GM18517 (cell line): ENCODE data around the gene NTRK2.

Source experiments
- ATAC-seq: cut with Tn5 transposase; IDR thresholded peaks from one replicate; pipeline ENCODE4 v1.9.1; 2021; ENCODE audit warnings: mild to moderate bottlenecking, moderate library complexity; ENCODE audit not compliant: unreplicated experiment

Gene NTRK2

DNA sequence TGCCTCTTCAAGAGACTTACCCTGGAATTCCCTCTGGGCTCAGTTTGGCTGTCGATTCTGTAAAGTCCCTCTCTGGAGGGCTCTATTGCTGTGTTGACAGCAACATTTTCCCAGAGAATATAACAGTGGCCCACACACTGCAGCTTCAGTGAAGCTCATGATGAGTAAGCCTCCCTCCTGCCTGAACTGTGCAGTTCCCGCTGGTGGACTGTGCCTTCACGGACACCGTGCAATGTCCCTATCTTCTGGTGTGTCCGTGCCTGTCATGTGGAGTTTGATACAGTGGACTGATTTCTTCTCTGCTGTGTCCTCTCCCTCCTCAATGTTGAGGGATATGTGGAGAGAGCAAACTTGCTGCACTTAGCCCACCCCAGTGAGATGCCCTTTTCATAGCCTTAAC, 109.0 kb downstream of the NTRK2 start:
- ATAC-seq, result no peak

DNA sequence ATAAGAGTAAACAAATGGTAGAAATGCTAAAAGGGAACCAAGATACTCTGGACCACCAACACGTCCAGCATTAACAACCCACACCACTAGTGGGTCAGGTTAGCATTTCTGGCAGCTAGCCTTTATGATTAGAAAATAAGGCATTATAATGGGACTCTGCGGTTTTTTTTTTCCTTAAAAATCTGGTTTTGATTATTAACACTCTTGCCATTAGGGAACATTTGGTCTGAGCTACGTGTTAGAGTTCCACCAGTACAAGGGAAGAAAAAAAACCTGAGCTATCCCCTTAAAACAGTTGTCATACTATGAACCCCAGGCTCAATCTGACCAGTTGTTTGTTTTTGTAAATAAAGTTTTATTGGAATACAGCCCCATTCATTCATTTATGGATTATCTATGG, 110.4 kb downstream of the NTRK2 start:
- ATAC-seq, result no peak

DNA sequence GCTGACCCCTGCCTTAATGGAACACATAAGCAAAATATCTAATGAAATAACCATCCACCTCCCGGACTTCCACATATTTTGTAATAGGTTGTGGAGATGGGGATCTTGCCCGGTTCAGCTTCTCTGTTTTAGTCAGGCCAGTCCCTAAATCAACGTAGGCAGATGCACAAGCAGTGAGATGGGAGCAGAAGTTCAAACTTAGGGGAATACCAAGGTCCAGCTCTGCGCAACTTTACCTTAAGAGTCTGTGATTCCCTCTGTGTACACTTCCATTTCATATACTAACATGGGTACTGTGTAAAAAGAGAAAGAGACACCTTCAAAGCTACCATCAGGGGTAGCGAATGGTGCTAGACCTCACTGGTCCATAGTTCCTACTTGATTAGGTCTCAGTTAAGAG, 110.9 kb downstream of the NTRK2 start:
- no peak for ATAC-seq

DNA sequence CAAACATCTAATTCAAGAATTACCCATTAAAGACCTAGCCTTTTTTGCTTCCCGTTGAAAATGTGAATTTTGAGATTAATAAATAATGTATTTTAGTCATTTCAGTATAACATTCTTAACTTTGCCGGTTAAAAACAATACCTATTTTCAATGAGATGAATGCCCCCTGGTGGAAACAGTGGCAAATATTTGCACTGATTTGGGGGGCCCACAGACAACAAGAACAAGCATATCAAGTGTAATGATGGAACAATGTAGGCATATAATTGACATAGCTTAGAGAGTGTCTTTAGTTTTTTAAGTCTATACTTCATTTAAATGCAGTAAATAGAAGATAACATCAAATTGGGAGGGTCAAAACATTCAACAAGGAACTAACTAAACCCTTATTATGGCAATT, 111.9 kb downstream of the NTRK2 start:
- ATAC-seq, result no peak

DNA sequence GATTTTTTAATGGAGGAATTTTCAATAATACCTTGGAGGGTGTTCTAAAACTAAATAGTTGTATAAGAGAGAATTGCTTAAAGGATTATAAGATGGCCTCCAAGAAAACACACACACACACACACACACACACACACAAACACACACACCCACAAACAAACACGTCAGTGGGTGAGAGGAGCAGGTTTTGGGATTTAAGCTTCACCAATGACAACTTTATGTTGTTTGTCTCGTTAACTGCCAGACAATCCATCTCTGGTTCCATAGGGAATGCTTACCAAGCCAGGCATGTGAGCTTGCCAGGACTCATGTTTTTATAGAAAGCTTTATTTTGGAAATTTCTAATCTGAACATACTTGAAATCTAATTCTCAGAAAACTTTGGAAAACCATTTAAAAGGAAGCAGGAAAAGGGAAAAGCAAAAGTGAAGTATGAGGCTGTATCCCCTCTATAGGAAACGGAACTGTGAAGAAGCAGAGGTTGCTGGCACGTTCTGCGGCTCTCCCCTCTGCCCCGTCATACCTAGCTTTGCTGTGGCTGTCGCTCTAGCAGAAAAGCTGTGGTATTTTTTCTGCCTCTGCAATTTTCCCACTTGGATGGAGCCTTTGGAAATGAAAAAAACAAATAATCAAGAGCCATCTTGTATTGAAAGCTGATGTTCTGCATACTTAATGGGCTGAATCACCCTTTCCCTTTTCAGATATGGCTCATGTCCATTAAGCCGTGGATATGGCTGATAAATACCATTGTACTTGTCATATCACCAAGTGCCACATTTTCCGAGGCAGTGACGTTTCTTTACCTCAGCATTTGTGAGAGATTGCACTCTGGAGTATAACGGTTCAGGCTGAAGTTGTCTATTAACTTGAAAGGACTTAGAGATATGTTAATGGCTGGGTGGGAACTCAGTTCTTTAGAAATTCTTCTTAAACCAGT, 112.7 kb downstream of the NTRK2 start:
- no peak for ATAC-seq

DNA sequence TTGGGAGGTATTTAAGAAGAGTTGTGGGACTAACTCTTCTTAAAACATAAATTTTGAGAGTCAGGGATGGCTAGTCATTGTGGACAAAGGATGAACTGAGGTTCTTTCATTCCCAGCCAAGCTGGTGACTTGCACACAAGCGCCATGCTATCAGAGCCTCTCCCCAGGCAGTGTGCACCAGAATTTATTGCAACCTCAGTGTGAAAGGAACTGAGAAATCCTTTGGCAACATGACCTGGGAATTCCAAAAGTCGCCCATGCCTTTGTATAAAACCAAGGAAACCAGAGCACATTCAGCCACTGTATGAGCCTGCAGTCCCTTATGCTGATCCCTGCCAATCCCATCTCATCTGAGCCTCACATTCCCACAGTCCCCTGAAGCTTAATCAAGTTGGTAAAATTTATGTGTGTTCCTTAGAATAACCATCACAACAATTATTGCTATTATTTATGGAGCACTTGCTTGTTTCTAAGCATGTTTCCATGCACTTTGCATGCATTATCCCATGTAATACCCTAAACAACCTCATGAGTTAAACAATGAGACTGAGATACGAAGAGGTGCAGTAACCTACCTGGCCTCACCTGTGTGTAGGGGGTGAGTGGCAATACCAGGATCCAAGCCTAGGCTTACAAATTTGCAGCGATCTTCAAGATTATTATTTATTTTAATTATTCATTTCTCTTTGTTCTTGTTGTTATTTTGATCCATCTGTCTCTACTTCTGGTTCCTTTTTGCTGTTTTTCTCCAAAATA, 116.4 kb downstream of the NTRK2 start:
- no peak for ATAC-seq

DNA sequence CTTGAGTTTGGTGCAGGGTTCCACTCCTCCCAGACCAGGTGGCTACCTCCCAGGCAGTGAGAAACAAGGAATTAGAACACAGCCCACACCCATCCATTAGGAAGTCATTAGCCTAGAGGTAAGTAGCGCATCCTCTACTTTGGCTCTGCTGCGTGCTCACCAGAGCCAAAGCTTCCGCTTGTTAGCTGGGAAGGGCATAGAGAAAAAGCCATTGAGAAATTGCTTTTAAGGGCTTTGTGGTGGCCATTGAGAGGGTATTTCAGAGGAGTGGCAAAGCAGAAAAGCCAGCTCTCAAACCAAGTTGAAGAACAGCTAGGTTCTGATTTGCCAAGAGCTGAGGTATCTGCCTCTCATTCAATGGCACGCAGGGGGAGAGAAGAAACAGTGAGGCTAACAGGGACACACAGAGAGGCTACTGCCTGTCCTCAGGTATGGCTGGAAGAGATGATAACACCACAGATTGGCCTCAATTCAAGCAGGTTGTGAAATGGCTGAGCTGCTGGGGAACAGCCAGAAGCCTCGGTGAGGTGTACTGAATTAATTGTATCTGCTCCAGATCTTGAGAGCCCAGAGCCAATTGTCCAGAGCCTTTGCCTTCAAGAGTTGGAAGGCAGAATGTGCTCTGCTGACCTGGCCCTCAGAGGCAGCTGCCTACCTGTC, 119.4 kb downstream of the NTRK2 start:
- ATAC-seq, result no peak

DNA sequence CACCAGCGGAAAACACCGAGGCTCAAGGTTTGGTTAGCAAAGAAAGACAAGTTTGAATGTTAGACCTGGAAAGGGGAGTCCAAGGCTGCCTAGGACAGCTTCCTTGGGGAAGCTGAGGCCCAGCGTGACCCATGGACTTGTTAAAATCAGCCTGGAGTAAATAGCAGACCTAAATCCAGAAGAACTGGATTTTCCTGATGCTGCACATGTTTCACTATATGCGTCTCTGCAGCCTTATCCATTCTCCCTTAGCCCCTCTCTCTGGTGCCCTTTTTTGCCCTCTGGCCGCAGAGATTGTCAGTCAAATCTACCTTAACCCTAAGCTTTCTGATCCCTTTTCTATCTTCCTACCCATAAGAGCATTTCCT, 119.9 kb downstream of the NTRK2 start:
- ATAC-seq, result no peak

DNA sequence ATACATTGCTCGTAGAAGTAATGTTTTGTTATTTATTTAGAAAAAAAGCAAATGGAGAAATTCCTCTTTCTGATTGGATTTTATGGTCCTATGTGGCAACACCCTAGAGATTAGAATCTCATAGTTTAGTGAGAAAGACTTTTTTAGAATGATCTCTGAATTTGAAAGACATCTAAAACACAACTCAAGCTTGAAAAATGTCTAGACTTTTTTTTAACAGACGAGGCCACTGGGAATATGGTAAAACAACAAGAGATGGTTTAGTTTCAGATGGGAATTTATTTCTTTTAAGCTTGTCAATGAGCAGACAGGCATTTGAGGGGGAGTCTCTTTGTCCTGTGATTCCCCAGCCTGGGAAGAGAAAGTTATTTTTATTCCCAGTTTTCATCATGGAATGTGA, 122.1 kb downstream of the NTRK2 start:
- no peak for ATAC-seq

DNA sequence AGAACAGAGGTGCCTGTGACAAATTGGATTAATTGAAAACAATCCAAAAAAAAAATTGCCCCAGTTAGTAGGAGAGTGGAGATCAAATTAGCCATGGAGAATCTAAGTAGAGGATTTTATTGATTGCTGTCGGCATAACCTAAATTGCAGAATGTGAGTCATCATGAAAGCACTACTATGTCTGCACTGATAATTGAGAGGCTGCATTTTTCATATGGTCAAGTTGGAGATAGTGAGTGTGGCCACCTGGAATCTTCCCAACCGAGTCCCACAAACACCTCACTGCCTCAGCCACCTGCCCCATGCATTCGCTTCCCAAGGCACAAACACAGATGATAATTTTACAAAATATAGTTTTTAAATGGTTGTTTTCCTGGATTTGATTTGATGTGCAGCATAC, 123.7 kb downstream of the NTRK2 start:
- ATAC-seq, result no peak

DNA sequence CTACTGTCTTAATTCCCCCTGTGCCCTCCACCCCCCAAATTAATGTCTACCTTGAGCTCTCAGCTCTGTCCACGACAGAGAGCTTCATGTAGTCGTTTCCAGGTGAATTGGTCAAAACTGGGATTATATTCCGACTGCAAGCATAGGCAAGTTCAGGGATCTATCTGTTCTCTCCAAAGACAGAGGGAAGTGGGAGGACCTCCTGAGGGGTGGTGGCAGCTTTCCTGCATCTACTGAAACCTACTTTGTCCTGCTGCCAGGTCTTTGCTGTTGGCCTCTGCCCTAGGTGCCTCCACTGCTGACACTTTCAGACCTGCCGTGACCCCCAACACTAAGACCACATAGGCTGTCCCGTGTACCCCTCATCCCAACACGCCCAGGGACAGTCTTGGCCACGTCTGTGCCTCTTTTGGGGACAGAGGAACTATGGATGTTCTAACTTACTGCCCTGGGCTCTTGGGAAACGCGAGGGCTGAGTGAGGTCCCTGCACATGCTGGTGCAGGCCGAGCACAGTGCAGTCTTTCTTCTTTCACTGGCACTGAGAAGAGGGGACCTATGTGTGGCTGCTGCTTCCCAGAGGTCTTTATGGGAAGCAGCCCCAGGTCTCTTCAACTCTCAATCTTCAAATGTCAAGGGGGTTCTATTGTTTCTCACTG, 125.6 kb downstream of the NTRK2 start:
- no peak for ATAC-seq

DNA sequence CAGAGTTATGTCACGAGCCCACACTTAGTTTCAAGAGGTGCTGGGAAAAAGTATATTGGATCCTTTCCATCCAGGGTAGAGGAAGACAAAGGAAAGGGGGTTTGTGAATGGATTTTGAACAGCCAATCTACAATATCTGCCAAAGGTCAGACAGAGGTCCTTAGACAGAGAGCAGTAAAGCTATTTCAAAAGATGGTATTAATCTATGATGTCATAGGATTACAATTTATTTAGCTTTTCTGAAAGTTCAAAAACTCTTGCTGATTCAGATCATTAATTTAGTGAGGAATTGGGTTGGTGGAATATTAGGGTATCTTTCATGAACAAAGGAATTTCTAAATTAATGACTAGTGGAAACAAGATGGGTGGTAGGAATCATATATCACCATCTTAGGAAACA, 126.9 kb downstream of the NTRK2 start:
- ATAC-seq, result no peak

DNA sequence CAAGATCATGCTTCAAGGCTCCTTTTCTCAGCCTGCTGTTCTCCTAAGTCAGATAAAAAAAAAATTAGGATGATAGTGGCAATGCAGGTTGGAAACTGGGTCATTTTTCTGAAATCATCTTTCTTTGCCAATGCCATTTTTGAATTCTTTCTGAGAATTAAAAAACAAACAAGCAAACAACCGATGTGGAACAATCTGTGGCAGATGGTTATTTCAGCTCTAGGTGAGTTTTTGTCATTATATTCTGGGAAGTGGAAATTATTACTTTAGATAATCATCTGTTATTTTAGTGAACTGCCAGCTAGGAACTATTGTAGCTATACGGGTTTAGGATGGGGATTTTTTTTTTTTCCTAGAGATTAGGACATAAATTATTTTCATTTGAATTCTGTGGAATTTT, 129.7 kb downstream of the NTRK2 start:
- no peak for ATAC-seq

DNA sequence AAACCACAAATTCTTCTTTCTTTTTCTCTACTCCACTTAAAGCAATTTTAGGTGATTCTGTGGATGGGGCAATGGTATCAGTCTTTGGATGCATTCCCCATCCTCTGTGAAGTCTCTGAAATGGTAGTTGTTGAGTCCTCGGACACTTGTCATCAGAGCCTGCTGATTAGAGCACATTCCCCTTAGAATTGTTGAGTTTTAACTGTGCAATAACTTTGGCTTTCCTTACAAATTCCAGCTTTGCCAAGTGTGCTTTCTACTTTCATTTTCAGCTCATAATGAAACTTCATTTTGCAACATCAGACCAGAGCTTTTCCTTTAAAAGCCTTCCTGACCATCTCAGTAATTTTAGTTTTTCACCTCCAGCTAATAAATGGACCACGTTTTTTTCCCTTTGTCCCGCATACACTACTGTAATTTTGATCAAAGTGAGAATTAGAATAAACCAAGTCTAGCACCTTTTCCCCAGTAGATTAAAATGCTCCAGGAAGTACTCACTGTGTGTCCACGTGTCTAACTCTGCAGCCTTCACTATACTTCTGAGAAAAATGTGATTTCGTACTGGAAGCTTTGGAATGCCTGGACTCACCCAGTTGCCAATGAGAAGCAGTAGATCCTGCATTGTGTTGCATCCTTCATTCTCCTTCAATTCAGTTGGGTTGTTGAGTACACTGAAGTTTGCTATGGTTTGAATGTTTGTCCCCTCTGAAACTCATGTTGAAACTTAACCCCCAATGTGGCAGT, 135.6 kb downstream of the NTRK2 start:
- no peak for ATAC-seq

DNA sequence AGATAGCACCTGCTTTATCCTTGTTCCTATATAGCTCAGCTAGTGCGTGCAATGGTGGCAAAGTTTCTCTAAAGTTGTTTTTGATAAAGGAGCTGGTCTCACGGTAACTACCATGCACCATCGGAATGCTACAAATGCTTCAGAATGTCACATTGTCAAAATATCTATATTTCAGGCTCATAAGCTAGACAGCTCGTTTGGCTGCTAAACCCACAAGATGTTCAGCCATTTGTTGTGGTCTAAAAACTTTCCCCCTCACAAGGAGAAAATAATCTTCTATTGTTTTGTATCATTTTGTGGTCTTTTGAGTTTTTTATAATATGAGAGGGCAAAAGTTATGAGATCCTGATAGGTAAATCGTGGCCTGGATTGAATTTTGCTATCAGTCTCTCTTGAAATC, 137.9 kb downstream of the NTRK2 start:
- ATAC-seq, result no peak

DNA sequence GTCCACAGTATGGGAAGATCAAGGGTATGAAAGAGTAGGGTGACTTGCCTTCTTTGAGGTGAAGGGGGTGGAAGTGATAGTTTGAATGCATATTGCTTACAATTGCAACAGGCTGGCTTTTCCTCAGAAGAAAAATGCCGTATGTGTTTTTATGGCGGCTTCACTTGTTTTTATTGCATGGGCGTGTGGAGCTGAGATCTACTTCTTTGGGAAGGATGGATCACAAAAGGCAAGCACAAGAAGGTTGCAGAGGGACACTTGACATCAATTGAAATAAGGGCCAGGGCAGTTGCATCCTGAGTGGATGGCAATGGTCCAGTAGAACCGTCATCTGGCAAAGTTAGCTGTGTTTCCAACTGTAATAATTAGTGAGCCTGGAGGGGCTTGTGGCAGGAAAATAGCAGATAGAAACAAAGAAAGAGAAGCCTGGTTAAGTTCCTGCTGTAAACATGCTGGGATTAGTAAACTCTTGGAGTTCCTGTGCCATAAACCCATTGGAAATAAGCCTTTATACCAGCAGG, 138.4 kb downstream of the NTRK2 start:
- no peak for ATAC-seq

DNA sequence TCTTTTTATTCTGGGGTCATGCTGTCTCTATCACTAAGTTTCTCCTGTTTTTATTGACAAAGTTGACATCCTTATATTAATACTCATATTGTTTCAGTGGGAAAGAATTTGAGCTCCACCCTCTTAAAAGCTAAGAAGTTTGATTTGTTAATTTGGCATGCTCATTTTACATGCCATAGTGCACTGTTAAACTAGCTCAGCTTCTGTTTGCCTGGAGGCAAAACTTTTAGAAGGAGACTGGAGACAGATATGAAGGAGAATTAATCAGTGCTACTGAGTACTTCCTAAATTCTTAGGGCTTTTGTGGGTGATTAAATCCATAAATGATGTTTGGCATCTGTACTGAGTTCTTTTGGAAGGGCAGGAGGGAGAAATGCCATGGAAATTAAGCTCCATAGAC, 138.9 kb downstream of the NTRK2 start:
- no peak for ATAC-seq

DNA sequence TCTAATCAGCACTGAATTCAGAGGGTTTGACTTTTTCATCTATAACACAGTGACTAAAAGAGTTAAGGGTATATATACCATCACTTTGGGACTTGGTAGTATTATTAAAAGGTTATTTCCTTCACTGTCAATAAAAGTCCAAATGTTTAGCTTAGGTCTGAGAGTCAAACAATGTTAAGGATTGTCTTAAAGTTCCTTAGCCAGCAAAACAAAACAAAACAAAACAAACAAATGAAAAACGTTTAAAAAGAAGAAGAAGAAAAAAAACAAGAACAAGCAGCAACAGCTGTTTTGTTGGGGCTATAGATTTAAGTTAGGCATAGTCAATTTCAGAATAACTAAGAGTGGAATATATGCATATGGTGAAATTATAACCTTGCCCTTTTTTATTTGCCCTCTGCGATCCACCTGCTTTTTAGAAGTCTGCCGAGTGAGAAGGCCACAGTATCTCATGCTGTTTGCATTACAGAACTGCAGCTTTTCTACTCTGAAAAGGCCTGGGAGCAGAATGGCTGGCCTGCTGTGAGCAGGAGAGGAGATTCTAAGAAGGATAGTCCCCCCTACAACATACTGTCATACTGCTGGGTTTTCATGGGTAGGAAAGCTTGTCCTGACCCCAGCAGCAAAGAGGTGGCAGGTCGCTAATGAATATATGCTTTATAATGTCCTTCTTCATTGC, 141.7 kb downstream of the NTRK2 start:
- ATAC-seq, result no peak

DNA sequence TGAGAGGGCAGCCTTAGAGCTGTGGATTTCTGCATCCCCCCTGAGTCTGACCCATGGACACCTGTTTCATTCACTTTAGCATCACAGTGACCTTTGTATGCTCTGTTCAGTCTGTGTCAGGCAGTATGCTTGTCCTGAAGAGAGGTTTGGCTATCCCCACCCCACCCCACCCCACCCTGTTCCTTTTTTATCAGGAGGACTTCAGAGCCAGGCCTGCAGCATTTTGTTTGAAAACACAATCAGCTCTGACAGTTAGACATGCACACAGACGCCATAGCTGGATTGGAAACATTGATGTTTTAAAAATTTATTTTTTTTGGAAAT, 142.2 kb downstream of the NTRK2 start:
- ATAC-seq, result no peak

DNA sequence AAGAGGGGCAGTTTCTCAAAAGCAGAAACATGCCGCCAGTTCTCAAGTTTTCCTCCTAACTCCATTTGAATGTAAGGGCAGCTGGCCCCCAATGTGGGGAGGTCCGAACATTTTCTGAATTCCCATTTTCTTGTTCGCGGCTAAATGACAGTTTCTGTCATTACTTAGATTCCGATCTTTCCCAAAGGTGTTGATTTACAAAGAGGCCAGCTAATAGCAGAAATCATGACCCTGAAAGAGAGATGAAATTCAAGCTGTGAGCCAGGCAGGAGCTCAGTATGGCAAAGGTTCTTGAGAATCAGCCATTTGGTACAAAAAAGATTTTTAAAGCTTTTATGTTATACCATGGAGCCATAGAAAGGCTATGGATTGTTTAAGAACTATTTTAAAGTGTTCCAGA, 142.8 kb downstream of the NTRK2 start:
- no peak for ATAC-seq
